ENCODE measurements around the gene DHX58.

GRCh38 chr17:42051645-42052044, 60.9 kb downstream of the DHX58 start:
- TF ChIP-seq CTCF (conservative IDR thresholded peaks at IDR 0.05; ENCODE audit: low read depth, low read length) (no peak), EZH2 (IDR thresholded peaks at IDR 0.05; ENCODE audit: borderline replicate concordance, low read depth, low read length, poor library complexity, severe bottlenecking) (no peak)
